ENCODE measurements around the gene CD8B2.
"Not testable (repeated sequence)": the region's sequence is repeated elsewhere in the genome, so short reads cannot be mapped to it uniquely, and the experiment has no call there.

The CD8B2 gene

GRCh38 chr2:106565599-106565998 is 78.4 kb downstream of the CD8B2 start:
- DNase-seq (ENCODE audit: low read depth) = no peak
- TF ChIP-seq CTCF (IDR thresholded peaks at IDR 0.05; ENCODE audit: low read length, missing control alignments) = no peak
- no peak overlapping the region for H3K4me3 ChIP-seq (replicated peaks; ENCODE audit: low read depth, low read length)

GRCh38 chr2:106566050-106566449 is 78.9 kb downstream of the CD8B2 start:
- H3K4me3 ChIP-seq (replicated peaks; ENCODE audit: low read depth, low read length) = no peak overlapping the region
- no peak for DNase-seq (ENCODE audit: low read depth)
- no peak for TF ChIP-seq CTCF (IDR thresholded peaks at IDR 0.05; ENCODE audit: low read length, missing control alignments)

- DNase-seq (ENCODE audit: low read depth); H3K4me3 ChIP-seq (replicated peaks; ENCODE audit: low read depth, low read length): not testable (repeated sequence)
These were observed 79.3 kb downstream of the CD8B2 start for GRCh38 chr2:106566484-106566883.

- no peak overlapping the region for H3K4me3 ChIP-seq (replicated peaks; ENCODE audit: low read depth, low read length)
- no peak for TF ChIP-seq CTCF (IDR thresholded peaks at IDR 0.05; ENCODE audit: low read length, missing control alignments)
- no peak for DNase-seq (ENCODE audit: low read depth)
These were observed 83.2 kb downstream of the CD8B2 start for GRCh38 chr2:106570316-106570715.
